Erythroblast (primary cell): ENCODE data around the gene XIST.

ENCODE experiments used
- GATA1 ChIP-seq: IDR thresholded peaks from 2 replicates; pipeline ENCODE4 v1.6.1; 2011; ENCODE audit warnings: low read depth, mild to moderate bottlenecking, control low read depth, low read length, moderate library complexity
- POLR2A ChIP-seq: IDR thresholded peaks from 2 replicates; pipeline ENCODE4 v1.6.1; 2011; ENCODE audit warnings: mild to moderate bottlenecking, low read length

- no peak for TF ChIP-seq POLR2A
- no peak for TF ChIP-seq GATA1
These were observed 25.1 kb downstream of the XIST start for GRCh38 chrX:73827406-73827805.
